OCI-LY7 (cell line): ENCODE measurements around the gene ANKS1B. TPM values are rescaled to one million over a fixed set of nuclear protein-coding genes. Genes with fewer than 3 reads are reported as not detected.

Source experiments
- BruUV-seq: library from RNA; stranded (reverse); fragments of 400-500 nt; replicated peaks from 2 replicates; lab custom pipeline; 2021; lab: Mats Ljungman, UMichigan
- CTCF ChIA-PET: fragments of 300-600 bp; sonication (Branson Sonifier 250); formaldehyde crosslinking; loops from one replicate; lab custom pipeline; 2022; ENCODE audit warnings: antibody characterized with exemption; ENCODE audit not compliant: unreplicated experiment; lab: Charles Lee
- POLR2A ChIA-PET: fragments of 300-600 bp; sonication (Branson Sonifier 250); formaldehyde crosslinking; loops from one replicate; lab custom pipeline; 2022; ENCODE audit warnings: antibody characterized with exemption; lab: Charles Lee
- DNase-seq: peaks from one replicate; pipeline ENCODE4 v3.0.0-alpha.2; 2015; ENCODE audit warnings: low spot score
- H2AFZ ChIP-seq: fragments of 200-600 bp; sonication (generic), shearing (Covaris generic); 2 replicates; pipeline ENCODE4 v1.6.1; 2014; ENCODE audit warnings: mild to moderate bottlenecking, antibody characterized with exemption, low read length, moderate library complexity
- H3K27ac ChIP-seq: fragments of 200-600 bp; sonication (generic); 2 replicates; pipeline ENCODE4 v1.5.1; 2014; ENCODE audit warnings: mixed run types, low read depth, mild to moderate bottlenecking, moderate library complexity, low read length, inconsistent platforms; ENCODE audit not compliant: poor library complexity, severe bottlenecking
- H3K36me3 ChIP-seq: fragments of 200-600 bp; sonication (generic); 2 replicates; pipeline ENCODE4 v1.6.1; 2014; ENCODE audit warnings: mild to moderate bottlenecking, antibody characterized with exemption, low read length, moderate library complexity, mixed read lengths; ENCODE audit not compliant: insufficient read depth
- H3K4me1 ChIP-seq: fragments of 200-600 bp; sonication (generic); 2 replicates; pipeline ENCODE4 v1.5.1; 2014; ENCODE audit warnings: mild to moderate bottlenecking, low read length; ENCODE audit not compliant: insufficient read depth, poor library complexity, severe bottlenecking
- H3K4me2 ChIP-seq: fragments of 200-600 bp; sonication (generic); 2 replicates; pipeline ENCODE4 v1.6.1; 2014; ENCODE audit warnings: mild to moderate bottlenecking, low read length
- H3K4me3 ChIP-seq: fragments of 200-600 bp; sonication (generic); 2 replicates; pipeline ENCODE4 v1.5.1; 2014; ENCODE audit warnings: mild to moderate bottlenecking, low read depth, low read length; ENCODE audit not compliant: poor library complexity, severe bottlenecking
- H3K79me2 ChIP-seq: fragments of 200-600 bp; sonication (generic); 2 replicates; pipeline ENCODE4 v1.6.1; 2016; ENCODE audit warnings: low read depth, mild to moderate bottlenecking, low read length, moderate library complexity, mixed read lengths; ENCODE audit not compliant: insufficient read depth
- H3K9me2 ChIP-seq: fragments of 200-600 bp; sonication (generic); 2 replicates; pipeline ENCODE4 v1.6.1; 2016; ENCODE audit warnings: mild to moderate bottlenecking, low read length, mixed read lengths; ENCODE audit not compliant: insufficient read depth
- H3K9me3 ChIP-seq: fragments of 200-600 bp; sonication (generic); 2 replicates; pipeline ENCODE4 v1.6.1; 2014; ENCODE audit warnings: mild to moderate bottlenecking, mixed run types, low read length, mixed read lengths
- H4K20me1 ChIP-seq: fragments of 200-600 bp; sonication (generic); 2 replicates; pipeline ENCODE4 v1.6.1; 2014; ENCODE audit warnings: mild to moderate bottlenecking, antibody characterized with exemption, low read length, moderate library complexity, mixed read lengths; ENCODE audit not compliant: insufficient read depth
- CTCF ChIP-seq: fragments of 200-600 bp; sonication (generic); conservative IDR thresholded peaks from 2 replicates; pipeline ENCODE4 v1.5.1; 2014; ENCODE audit warnings: mild to moderate bottlenecking, antibody characterized with exemption, low read length, moderate library complexity, mixed read lengths
- EZH2phosphoT487 ChIP-seq: fragments of 200-600 bp; sonication (generic); IDR thresholded peaks from 2 replicates; pipeline ENCODE4 v1.6.1; 2018; ENCODE audit warnings: low read depth, borderline replicate concordance, mild to moderate bottlenecking, mixed run types, antibody characterized with exemption, low read length, moderate library complexity, mixed read lengths
- intact Hi-C: fragments of 100-400 bp; cut with micrococcal nuclease; formaldehyde crosslinking; loops from one replicate; pipeline ENCODE4 v1.10.0; 2022; ENCODE audit not compliant: unreplicated experiment
- total RNA-seq, 2 experiments: library from RNA; depleted of rRNA in 1 of 2; stranded (reverse); fragments of >200 nt in 1 of 2; shearing (Covaris generic) in 1 of 2; gene quantifications; 2 replicates each; pipeline ENCODE4 v1.2.3, GENCODE V29; 2014 to 2022

Gene ANKS1B
- total RNA-seq, 2 experiments from 2014 or later, result 2.9 to 6.0 TPM

- H3K79me2 ChIP-seq, result no peaks in the 10 kb centered on the region
- H3K4me2 ChIP-seq, result no peak overlapping the region
- intact Hi-C loops, result no loop called here
- H3K36me3 ChIP-seq, result no peaks in the 10 kb centered on the region
- no TSS peak for BruUV-seq
- TF ChIP-seq CTCF (no peak), EZH2phosphoT487 (no peak)
- no peaks in the 10 kb centered on the region for H3K4me1 ChIP-seq
- no peaks in the 10 kb centered on the region for H4K20me1 ChIP-seq
- CTCF ChIA-PET, result no interaction called here
- H3K9me2 ChIP-seq, result no peaks in the 10 kb centered on the region
- H3K9me3 ChIP-seq, result no peaks in the 10 kb centered on the region
- no peak overlapping the region for H2AFZ ChIP-seq
- no peak for DNase-seq
- POLR2A ChIA-PET, result no interaction called here
- H3K4me3 ChIP-seq, result no peak overlapping the region
- no peak overlapping the region for H3K27ac ChIP-seq
These were observed 1155.7 kb downstream of the ANKS1B start for GRCh38 chr12:98828802-98829600.

GRCh38 chr12:98823012-98823411, 1161.7 kb downstream of the ANKS1B start:
- Histone ChIP-seq H3K27ac (no peak overlapping the region), H3K36me3 (no peaks in the 10 kb centered on the region), H3K4me3 (no peak overlapping the region), H3K9me2 (no peaks in the 10 kb centered on the region), H3K4me1 (no peaks in the 10 kb centered on the region), H3K4me2 (no peak overlapping the region), H3K9me3 (no peaks in the 10 kb centered on the region), H2AFZ (no peak overlapping the region), H4K20me1 (no peaks in the 10 kb centered on the region), H3K79me2 (no peaks in the 10 kb centered on the region)
- ChIA-PET CTCF (no interaction called here), POLR2A (no interaction called here)
- intact Hi-C loops, result no loop called here
- no TSS peak for BruUV-seq
- no peak for DNase-seq
- no peak for TF ChIP-seq EZH2phosphoT487
- TF ChIP-seq CTCF, result no peak

- no peak for TF ChIP-seq CTCF
- TF ChIP-seq EZH2phosphoT487, result no peak
- Histone ChIP-seq H3K27ac (no peak overlapping the region), H3K36me3 (no peaks in the 10 kb centered on the region), H3K9me2 (no peaks in the 10 kb centered on the region), H3K4me2 (no peak overlapping the region), H2AFZ (no peak overlapping the region), H3K4me3 (no peak overlapping the region), H4K20me1 (no peaks in the 10 kb centered on the region), H3K4me1 (no peaks in the 10 kb centered on the region), H3K9me3 (no peaks in the 10 kb centered on the region), H3K79me2 (no peaks in the 10 kb centered on the region)
- BruUV-seq, result no TSS peak
- intact Hi-C loops, result no loop called here
- CTCF ChIA-PET, result no interaction called here
- POLR2A ChIA-PET, result no interaction called here
- no peak for DNase-seq
These were observed 1162.9 kb downstream of the ANKS1B start for GRCh38 chr12:98821866-98822265.
